GM12878 (cell line): Measurements from ENCODE around the gene SLC16A9. TPM values are rescaled to one million over a fixed set of nuclear protein-coding genes. Genes with fewer than 3 reads are reported as not detected.

Source experiments
- ATAC-seq: fragments of 200-7000 bp; cut with Tn5 transposase; 3 replicates; pipeline ENCODE4 v1.9.1; 2020; ENCODE audit warnings: mild to moderate bottlenecking, moderate library complexity
- Bru-seq: library from RNA; stranded (reverse); fragments of 400-500 nt; gene quantifications from one replicate; lab custom pipeline; 2021; lab: Mats Ljungman, UMichigan
- BruChase-seq, 2 experiments: library from RNA; stranded (reverse); fragments of 400-500 nt; gene quantifications; one replicate each; lab custom pipeline; 2021; lab: Mats Ljungman, UMichigan
- BruUV-seq: library from RNA; stranded (reverse); fragments of 400-500 nt; replicated peaks from 2 replicates; lab custom pipeline; 2021; lab: Mats Ljungman, UMichigan
- CTCF ChIA-PET: fragments of 300-600 bp; sonication (Branson Sonifier 250); formaldehyde crosslinking; extraction: SDS; loops from one replicate; lab custom pipeline; 2021; ENCODE audit warnings: inconsistent platforms; lab: Yijun Ruan, JAX
- POLR2A ChIA-PET: fragments of 350-600 bp; formaldehyde crosslinking; extraction: SDS; loops from one replicate; lab custom pipeline; 2021; ENCODE audit warnings: inconsistent platforms; lab: Charles Lee
- RAD21 ChIA-PET: fragments of 300-600 bp; sonication (Branson Sonifier 250); formaldehyde crosslinking; loops from one replicate; lab custom pipeline; 2023; ENCODE audit warnings: antibody characterized with exemption; ENCODE audit not compliant: unreplicated experiment; lab: Charles Lee
- SMC1A ChIA-PET: fragments of 300-600 bp; sonication (Branson Sonifier 250); formaldehyde crosslinking; loops from one replicate; lab custom pipeline; 2023; ENCODE audit not compliant: unreplicated experiment, uncharacterized antibody; lab: Charles Lee
- DNase-seq: peaks from one replicate; pipeline ENCODE4 v3.0.0-alpha.2; 2011; ENCODE audit warnings: low read depth, low spot score
- FAIRE-seq: peaks from 3 replicates; lab custom pipeline; 2011; peaks lifted over from hg19 to GRCh38; lab: Jason Lieb, UNC
- H2AFZ ChIP-seq: 2 replicates; pipeline ENCODE4 v1.6.0; 2011; ENCODE audit warnings: low read depth, low read length, control low read depth; ENCODE audit not compliant: control insufficient read depth
- H3K27ac ChIP-seq: 2 replicates; pipeline ENCODE4 v1.5.1; 2011; ENCODE audit warnings: control low read depth; ENCODE audit not compliant: control insufficient read depth, insufficient read depth
- H3K27me3 ChIP-seq, 2 experiments: replicated peaks in 1 of 2; 2 replicates each; pipeline versions ENCODE4 v1.6.0 to v1.6.1; 2011; ENCODE audit warnings: low read length in 1 of 2; ENCODE audit not compliant: control insufficient read depth in 2 of 2, insufficient read depth in 2 of 2
- H3K36me3 ChIP-seq, 2 experiments: 2 replicates each; pipeline ENCODE4 v1.5.1; 2011; ENCODE audit warnings: low read length in 1 of 2; ENCODE audit not compliant: control insufficient read depth in 2 of 2, insufficient read depth in 2 of 2
- H3K4me1 ChIP-seq: 2 replicates; pipeline ENCODE4 v1.6.1; 2011; ENCODE audit warnings: mild to moderate bottlenecking, low read length, moderate library complexity, mixed read lengths; ENCODE audit not compliant: control insufficient read depth, insufficient read depth
- H3K4me2 ChIP-seq: 2 replicates; pipeline ENCODE4 v1.6.0; 2011; ENCODE audit warnings: control low read depth; ENCODE audit not compliant: control insufficient read depth, insufficient read depth
- H3K4me3 ChIP-seq: fragments of 200-600 bp; sonication (generic); 2 replicates; pipeline ENCODE4 v1.5.1; 2016
- H3K79me2 ChIP-seq: 2 replicates; pipeline ENCODE4 v1.6.0; 2011; ENCODE audit warnings: low read length; ENCODE audit not compliant: control insufficient read depth, insufficient read depth
- H3K9ac ChIP-seq: 2 replicates; pipeline ENCODE4 v1.8.0; 2011; ENCODE audit warnings: low read length, control low read depth, mixed read lengths; ENCODE audit not compliant: control insufficient read depth, insufficient read depth
- H3K9me3 ChIP-seq: replicated peaks from 3 replicates; pipeline ENCODE4 v1.5.1; 2011; ENCODE audit warnings: mild to moderate bottlenecking, low read length; ENCODE audit not compliant: control insufficient read depth, insufficient read depth
- H4K20me1 ChIP-seq: 2 replicates; pipeline ENCODE4 v1.6.0; 2011; ENCODE audit not compliant: control insufficient read depth, insufficient read depth
- ASH2L ChIP-seq: fragments of 300-600, 200-600 bp; sonication (generic); IDR thresholded peaks from 2 replicates; pipeline ENCODE4 v1.6.1; 2017; ENCODE audit warnings: low read depth, mild to moderate bottlenecking, borderline replicate concordance
- CEBPZ ChIP-seq: fragments of 150-350 bp; IDR thresholded peaks from 2 replicates; pipeline ENCODE4 v1.6.1; 2016; ENCODE audit warnings: low read depth, low read length
- EGR1 ChIP-seq, 2 experiments: IDR thresholded peaks; 1 replicate in 1 of 2; 2 replicates in 1 of 2; pipeline ENCODE4 v1.6.1; 2011 to 2012; ENCODE audit warnings: low read depth in 2 of 2, low read length in 2 of 2, borderline replicate concordance in 1 of 2, mild to moderate bottlenecking in 1 of 2, moderate library complexity in 1 of 2
- ESRRA ChIP-seq: IDR thresholded peaks from 2 replicates; pipeline ENCODE4 v1.6.1; 2012; ENCODE audit warnings: mild to moderate bottlenecking, low read length, improper control_type of control experiment
- HDGF ChIP-seq: fragments of 450-650 bp; IDR thresholded peaks from 2 replicates; pipeline ENCODE4 v1.6.1; 2016; ENCODE audit warnings: antibody characterized with exemption
- IKZF1 ChIP-seq: fragments of 450-650 bp; conservative IDR thresholded peaks from 2 replicates; pipeline ENCODE4 v1.6.1; 2017; ENCODE audit warnings: antibody characterized with exemption, mild to moderate bottlenecking
- NRF1 ChIP-seq: conservative IDR thresholded peaks from 2 replicates; pipeline ENCODE4 v1.6.1; 2011; ENCODE audit warnings: mild to moderate bottlenecking, low read depth, low read length, improper control_type of control experiment
- POLR2A ChIP-seq: IDR thresholded peaks from 2 replicates; pipeline ENCODE4 v1.6.1; 2011; ENCODE audit warnings: low read depth, mild to moderate bottlenecking, low read length
- RUNX3 ChIP-seq: IDR thresholded peaks from 2 replicates; pipeline ENCODE4 v1.6.1; 2012; ENCODE audit warnings: low read length, inconsistent platforms
- SREBF2 ChIP-seq: IDR thresholded peaks from 2 replicates; pipeline ENCODE4 v1.6.1; 2012; ENCODE audit warnings: mild to moderate bottlenecking, low read length
- USF1 ChIP-seq: IDR thresholded peaks from 2 replicates; pipeline ENCODE4 v1.6.1; 2011; ENCODE audit warnings: borderline replicate concordance, low read depth, mild to moderate bottlenecking, moderate library complexity, mixed read lengths, low read length; ENCODE audit not compliant: insufficient read depth; ENCODE audit errors: extremely low read length
- ZBTB4 ChIP-seq: fragments of 450-650 bp; formaldehyde crosslinking; IDR thresholded peaks from 2 replicates; pipeline ENCODE4 v1.4.0; 2022; ENCODE audit warnings: mild to moderate bottlenecking, moderate library complexity
- WGBS: methylation state at CpG from one replicate; pipeline ENCODE4 v1.1.6; 2016; ENCODE audit warnings: low lambda C conversion rate; ENCODE audit not compliant: insufficient replicate concordance, insufficient coverage; ENCODE audit errors: missing lambda C conversion rate; 5-methylcytosine and 5-hydroxymethylcytosine counted together
- in situ Hi-C: fragments of 300-500 bp; cut with MboI; formaldehyde crosslinking; loops from 9 replicates; pipeline ENCODE4 v1.14.3; 2018; ENCODE audit warnings: mixed read lengths
- intact Hi-C: fragments of 100-400 bp; cut with micrococcal nuclease; formaldehyde crosslinking; loops from one replicate; pipeline ENCODE4 v1.14.2; 2022; ENCODE audit not compliant: unreplicated experiment
- long read RNA-seq, 2 experiments: library from polyadenylated mRNA; unstranded; transcript quantifications; one replicate each; pipeline ENCODE4 v2.0.0, GENCODE V29; 2019 to 2020
- polyA minus RNA-seq, 3 experiments: library from RNA; depleted of rRNA, polyadenylated mRNA; stranded (reverse); fragments of >200 nt; gene quantifications; 2 replicates each; pipeline ENCODE4 v1.2.3, GENCODE V29; 2011
- polyA plus RNA-seq, 11 experiments: library from polyadenylated mRNA; depleted of rRNA in 4 of 11; unstranded in 6 of 11; stranded (reverse) in 5 of 11; fragments of >200 nt; fragmentation: Nextera tagmentation in 4 of 11; fragmentation: Illumina TruSeq in 1 of 11; extraction: Ambion mirVana in 4 of 11; extraction: Trizol in 1 of 11; gene quantifications; 1 replicate in 1 of 11; 2 replicates in 10 of 11; pipeline versions ENCODE4 v1.2.1 to v1.2.3, GENCODE V29; 2011 to 2016; ENCODE audit warnings: inconsistent platforms in 2 of 11, missing spikeins in 2 of 11, low read depth in 1 of 11
- total RNA-seq, 4 experiments: library from RNA; depleted of rRNA in 3 of 4; stranded (reverse); fragments of >200 nt in 3 of 4; fragmentation: Illumina TruSeq in 1 of 4; extraction: Trizol in 1 of 4; gene quantifications; 2 replicates each; pipeline versions ENCODE4 v1.2.1 to v1.2.3, GENCODE V29; 2013 to 2021

SLC16A9 gene
- total RNA-seq (2013; cell fraction: nucleolus; rRNA removed) = 0.90 and 0.91 TPM in 2 replicates
- 5.9 and 6.8 TPM in 2 replicates for total RNA-seq (2014; rRNA removed)
- total RNA-seq (2014; rRNA removed; fragmentation: Illumina TruSeq; extraction: Trizol) = 6.2 TPM in 2 replicates
- total RNA-seq (2021) = 4.8 and 4.9 TPM in 2 replicates
- 0.49 TPM for polyA plus RNA-seq (2011; ENCODE audit: low read depth)
- 0.81 and 0.86 TPM in 2 replicates for polyA plus RNA-seq (2011; rRNA removed)
- 0.28 and 0.45 TPM in 2 replicates for polyA plus RNA-seq (2011; cell fraction: cytosol; rRNA removed)
- 0.24 and 0.31 TPM in 2 replicates for polyA plus RNA-seq (2011; cell fraction: nucleus; rRNA removed)
- polyA plus RNA-seq (2012) = 0.69 and 1.4 TPM in 2 replicates
- polyA plus RNA-seq (2014; fragmentation: Illumina TruSeq; extraction: Trizol) = 5.9 and 6.6 TPM in 2 replicates
- 1 to 10 TPM; 1.5 to 1.9 TPM for polyA plus RNA-seq (2014; fragmentation: Nextera tagmentation; extraction: Ambion mirVana)
- 4.3 and 4.4 TPM in 2 replicates for polyA plus RNA-seq (2014; rRNA removed)
- 1 to 10 TPM; 3.3 to 4.2 TPM for polyA plus RNA-seq (2016; fragmentation: Nextera tagmentation; extraction: Ambion mirVana)
- polyA minus RNA-seq (2011; rRNA and poly(A)+ RNA removed) = 0.37 and 0.41 TPM in 2 replicates
- polyA minus RNA-seq (2011; cell fraction: cytosol; rRNA and poly(A)+ RNA removed) = not detected in 2 replicates
- 0.12 TPM in 1 of 2 replicates, not detected in the other for polyA minus RNA-seq (2011; cell fraction: nucleus; rRNA and poly(A)+ RNA removed)
- percentile 19 among the genes with signal in this experiment for Bru-seq, nascent RNA
- percentile 14 among the genes with signal in this experiment for BruChase-seq, experiment 1, labeled RNA remaining after a 6-hour chase
- BruChase-seq, experiment 2, labeled RNA remaining after a 2-hour chase = percentile 15 among the genes with signal in this experiment
- long read RNA-seq, experiment 1 = 0 reads
- long read RNA-seq, experiment 2 = 0 reads

GRCh38 chr10:59709395-59710125 lies at the start of gene SLC16A9:
Gene SLC16A9, minus strand, starts transcription at chr10:59709850. Its CDS starts 25,559 bp downstream, at chr10:59684291.
- intact Hi-C loops (no loop called here), in situ Hi-C loops (no loop called here)
- Histone ChIP-seq H3K4me2 (peak within 1 kb of the TSS; percentile 83), H3K9me3 (no peaks in the 10 kb centered on the region), H2AFZ (peak within 1 kb of the TSS; percentile 74), H3K4me3 (peak within 1 kb of the TSS; percentile 71), H3K27ac (no peak within 1 kb of the TSS), H3K9ac (peak within 1 kb of the TSS; percentile 47), H3K27me3 (peaks cover 0 to 3% of the 10 kb centered on the region in 2 experiments; a peak in 1 of 4 replicates), H3K4me1 (no peaks in the 10 kb centered on the region; the same call in 1 of the 2 replicates), H3K36me3 (no peaks in the 10 kb centered on the region), H3K79me2 (no peaks in the 10 kb centered on the region), H4K20me1 (no peaks in the 10 kb centered on the region)
- no TSS peak for BruUV-seq
- ChIA-PET CTCF (no interaction called here), SMC1A (no interaction called here), POLR2A (no interaction called here), RAD21 (no interaction called here)
- peak; percentile 89 for ATAC-seq
- DNase-seq = peak; percentile 8
- WGBS = under 1% methylated on average over 40 of the region's 68 CpGs
- no peak for FAIRE-seq
- TF ChIP-seq EGR1 (IDR thresholded peaks at IDR 0.05; ENCODE audit: borderline replicate concordance in 1 of 2, low read depth in 2 of 2, low read length in 2 of 2) = peak in 1 of 2 experiments; percentile 61; a peak in 1 of 3 replicates
- TF ChIP-seq ESRRA = no peak
- 0 out of 2 replicates have a peak, but pooled peaks have one; percentile 20 for TF ChIP-seq IKZF1
- TF ChIP-seq RUNX3 = peak; percentile 12; the same call in 1 of the 2 replicates
- no peak for TF ChIP-seq NRF1
- no peak for TF ChIP-seq CEBPZ
- TF ChIP-seq ZBTB4 = no peak
- no peak for TF ChIP-seq HDGF
- no peak for TF ChIP-seq ASH2L
- no peak for TF ChIP-seq USF1
- no peak for TF ChIP-seq SREBF2
- 0 out of 2 replicates have a peak, but pooled peaks have one; percentile 49 for TF ChIP-seq POLR2A
